Right atrium auricular region (tissue), 2 donors: ENCODE data around the gene JADE1. TPM values are rescaled to one million over a fixed set of nuclear protein-coding genes. Genes with fewer than 3 reads are reported as not detected.

Source experiments
- DNase-seq: peaks from one replicate; pipeline ENCODE4 v3.0.0-alpha.2; 2019; ENCODE audit warnings: low spot score
- H3K27ac ChIP-seq, 2 donors: fragments of 200-600 bp; sonication (generic); 1 replicate in 1 of 2; 2 replicates in 1 of 2; pipeline ENCODE4 v1.5.1; 2016 to 2019
- H3K27me3 ChIP-seq, 2 donors: fragments of 200-600 bp; sonication (generic); one replicate each; pipeline versions ENCODE4 v1.5.1 to v1.6.0; 2017 to 2019
- H3K36me3 ChIP-seq: fragments of 200-600 bp; sonication (generic); one replicate; pipeline ENCODE4 v1.5.1; 2016
- H3K4me1 ChIP-seq, 2 donors: fragments of 200-600 bp; sonication (generic); one replicate each; pipeline versions ENCODE4 v1.5.1 to v1.6.0; 2017 to 2019
- H3K4me3 ChIP-seq, 2 donors: fragments of 200-600 bp; sonication (generic); 1 replicate in 1 of 2; 2 replicates in 1 of 2; pipeline ENCODE4 v1.5.1; 2017 to 2019; ENCODE audit warnings: mild to moderate bottlenecking in 1 of 2, moderate library complexity in 1 of 2
- H3K9me3 ChIP-seq, 2 donors: fragments of 200-600 bp; sonication (generic); one replicate each; pipeline ENCODE4 v1.5.1; 2019
- CTCF ChIP-seq, 2 donors: fragments of 200-600 bp; sonication (generic); IDR thresholded peaks; one replicate each; pipeline ENCODE4 v1.5.1; 2019; ENCODE audit warnings: antibody characterized with exemption in 2 of 2
- total RNA-seq, 2 donors: library from RNA; depleted of rRNA; stranded (reverse); fragments of >200 nt; gene quantifications; one replicate each; pipeline ENCODE4 v1.1.0, GENCODE V29; 2016

Gene JADE1
- total RNA-seq, 2 donors from 2014 or later = 15.4 to 34.5 TPM

GRCh38 chr4:128830906-128831503, 21.5 kb downstream of the JADE1 start:
- H3K4me1 ChIP-seq = peaks cover 0 to 66% of the 10 kb centered on the region in 2 donors
- DNase-seq = no peak
- H3K27me3 ChIP-seq = no peaks in the 10 kb centered on the region
- H3K27ac ChIP-seq = peak overlapping the region; percentile 46 to 61
- no peaks in the 10 kb centered on the region for H3K9me3 ChIP-seq
- no peak overlapping the region for H3K4me3 ChIP-seq
- no peak for TF ChIP-seq CTCF (IDR thresholded peaks at IDR 0.05)
- peaks cover 13% of the 10 kb centered on the region for H3K36me3 ChIP-seq

- Histone ChIP-seq H3K36me3 (peaks cover 13% of the 10 kb centered on the region), H3K27ac (peak overlapping the region; percentile 46 to 61), H3K4me1 (peaks cover 0 to 71% of the 10 kb centered on the region in 2 donors), H3K4me3 (no peak overlapping the region), H3K27me3 (no peaks in the 10 kb centered on the region), H3K9me3 (no peaks in the 10 kb centered on the region)
- DNase-seq = no peak
- TF ChIP-seq CTCF (IDR thresholded peaks at IDR 0.05) = no peak
These were observed 22.2 kb downstream of the JADE1 start for GRCh38 chr4:128831531-128832242.

- Histone ChIP-seq H3K27me3 (no peaks in the 10 kb centered on the region), H3K4me3 (no peak overlapping the region), H3K4me1 (peaks cover 0 to 70% of the 10 kb centered on the region in 2 donors), H3K27ac (peak overlapping the region in 1 of 2 donors; percentile 61), H3K9me3 (no peaks in the 10 kb centered on the region), H3K36me3 (peaks cover 13% of the 10 kb centered on the region)
- DNase-seq = no peak
- TF ChIP-seq CTCF (IDR thresholded peaks at IDR 0.05) = no peak
These were observed 22.7 kb downstream of the JADE1 start for GRCh38 chr4:128832243-128832625.

- H3K4me3 ChIP-seq = no peak overlapping the region
- H3K27ac ChIP-seq = peak overlapping the region; percentile 84 to 86
- TF ChIP-seq CTCF (IDR thresholded peaks at IDR 0.05) = no peak
- H3K9me3 ChIP-seq = no peaks in the 10 kb centered on the region
- H3K27me3 ChIP-seq = no peaks in the 10 kb centered on the region
- peak; percentile 81 for DNase-seq
- H3K4me1 ChIP-seq = peaks cover 0 to 83% of the 10 kb centered on the region in 2 donors
- H3K36me3 ChIP-seq = peaks cover 13% of the 10 kb centered on the region
These were observed 26.2 kb downstream of the JADE1 start for GRCh38 chr4:128835498-128836222.

GRCh38 chr4:128837198-128837597, 27.7 kb downstream of the JADE1 start:
- Histone ChIP-seq H3K9me3 (no peaks in the 10 kb centered on the region), H3K4me3 (no peak overlapping the region), H3K4me1 (peaks cover 0 to 81% of the 10 kb centered on the region in 2 donors), H3K27ac (peak overlapping the region; percentile 84 to 86), H3K27me3 (no peaks in the 10 kb centered on the region), H3K36me3 (peaks cover 13% of the 10 kb centered on the region)
- no peak for TF ChIP-seq CTCF (IDR thresholded peaks at IDR 0.05)
- DNase-seq = no peak
